HG02763 (cell line): ENCODE measurements around the gene CNOT8.
A peak's percentile ranks its signal among the peaks of the same experiment; 100 is the strongest.
"Not testable (repeated sequence)": the region's sequence is repeated elsewhere in the genome, so short reads cannot be mapped to it uniquely, and the experiment has no call there.

Source experiments
- ATAC-seq: cut with Tn5 transposase; IDR thresholded peaks from one replicate; pipeline ENCODE4 v1.9.1; 2021; ENCODE audit warnings: mild to moderate bottlenecking, moderate library complexity; ENCODE audit not compliant: unreplicated experiment

Gene CNOT8

GRCh38 chr5:154834053-154834452, 24.4 kb upstream of the CNOT8 start:
- ATAC-seq, result no peak

DNA sequence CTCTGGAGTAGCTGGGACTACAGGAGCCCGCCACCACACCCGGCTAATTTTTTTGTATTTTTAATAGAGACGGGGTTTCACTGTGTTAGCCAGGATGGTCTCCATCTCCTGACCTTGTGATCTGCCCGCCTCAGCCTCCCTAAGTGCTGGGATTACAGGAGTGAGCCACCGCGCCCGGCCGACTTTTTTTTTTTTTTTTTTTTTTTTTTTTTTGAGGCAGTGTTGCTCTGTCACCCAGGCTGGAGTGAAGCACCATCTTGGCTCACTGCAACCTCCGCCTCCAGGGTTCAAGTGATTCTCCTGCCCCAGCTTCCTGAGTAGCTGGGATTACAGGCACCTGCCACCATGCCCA, 22.8 kb upstream of the CNOT8 start:
- not testable (repeated sequence) for ATAC-seq

- ATAC-seq, result no peak
Measured at GRCh38 chr5:154836225-154836624, 22.2 kb upstream of the CNOT8 start.

GRCh38 chr5:154837009-154837901, 21.2 kb upstream of the CNOT8 start:
- no peak for ATAC-seq

- ATAC-seq, result no peak
Measured at GRCh38 chr5:154840435-154841272, 17.8 kb upstream of the CNOT8 start.

GRCh38 chr5:154841273-154841661, 17.2 kb upstream of the CNOT8 start:
- no peak for ATAC-seq

GRCh38 chr5:154842689-154843530, 15.5 kb upstream of the CNOT8 start:
- ATAC-seq, result no peak

DNA sequence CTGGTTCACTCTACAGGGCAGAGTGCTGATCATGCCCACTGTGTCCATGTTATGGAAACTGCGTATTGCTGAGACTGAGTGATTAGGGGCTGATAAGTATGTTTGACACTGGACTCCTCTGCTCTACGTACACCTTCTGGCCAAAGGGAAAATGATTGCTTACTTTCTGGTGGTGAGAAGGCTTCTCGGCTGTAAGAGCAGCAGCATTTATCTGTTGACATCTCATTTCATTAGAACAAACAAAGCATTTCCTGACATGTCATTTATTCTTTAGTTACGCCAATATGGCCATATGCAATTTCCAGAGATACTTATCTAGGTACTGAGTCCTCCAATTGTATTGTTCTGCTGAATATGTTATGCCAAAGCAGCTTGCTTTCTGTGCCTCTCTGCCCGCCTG, 13.6 kb upstream of the CNOT8 start:
- no peak for ATAC-seq

DNA sequence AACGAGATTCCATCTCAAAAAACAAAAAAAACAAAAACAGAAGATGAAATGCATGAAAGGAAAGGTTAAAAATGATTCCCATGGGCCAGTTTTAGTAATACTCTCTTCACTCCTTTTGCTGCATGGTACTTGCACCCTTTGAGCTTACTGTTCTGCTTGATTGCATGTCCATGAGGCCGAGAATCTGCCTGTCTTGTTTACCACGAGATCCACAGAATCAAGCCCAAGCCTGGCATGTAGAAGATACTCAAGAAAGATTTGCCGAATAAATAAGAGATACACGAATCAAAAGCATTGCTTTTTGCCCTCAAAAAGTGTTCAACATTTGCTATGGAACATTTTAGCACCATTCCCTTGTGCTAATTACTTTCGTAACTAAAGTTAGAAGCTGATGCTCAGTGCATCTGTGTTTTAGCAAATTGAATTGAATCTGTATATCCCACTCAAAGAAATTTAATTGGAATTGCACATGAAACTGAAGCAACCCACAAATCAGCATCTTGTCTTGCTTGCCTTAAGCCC, 9.1 kb upstream of the CNOT8 start:
- ATAC-seq, result no peak

- ATAC-seq, result no peak
Measured at GRCh38 chr5:154849791-154850201, 8.6 kb upstream of the CNOT8 start.

DNA sequence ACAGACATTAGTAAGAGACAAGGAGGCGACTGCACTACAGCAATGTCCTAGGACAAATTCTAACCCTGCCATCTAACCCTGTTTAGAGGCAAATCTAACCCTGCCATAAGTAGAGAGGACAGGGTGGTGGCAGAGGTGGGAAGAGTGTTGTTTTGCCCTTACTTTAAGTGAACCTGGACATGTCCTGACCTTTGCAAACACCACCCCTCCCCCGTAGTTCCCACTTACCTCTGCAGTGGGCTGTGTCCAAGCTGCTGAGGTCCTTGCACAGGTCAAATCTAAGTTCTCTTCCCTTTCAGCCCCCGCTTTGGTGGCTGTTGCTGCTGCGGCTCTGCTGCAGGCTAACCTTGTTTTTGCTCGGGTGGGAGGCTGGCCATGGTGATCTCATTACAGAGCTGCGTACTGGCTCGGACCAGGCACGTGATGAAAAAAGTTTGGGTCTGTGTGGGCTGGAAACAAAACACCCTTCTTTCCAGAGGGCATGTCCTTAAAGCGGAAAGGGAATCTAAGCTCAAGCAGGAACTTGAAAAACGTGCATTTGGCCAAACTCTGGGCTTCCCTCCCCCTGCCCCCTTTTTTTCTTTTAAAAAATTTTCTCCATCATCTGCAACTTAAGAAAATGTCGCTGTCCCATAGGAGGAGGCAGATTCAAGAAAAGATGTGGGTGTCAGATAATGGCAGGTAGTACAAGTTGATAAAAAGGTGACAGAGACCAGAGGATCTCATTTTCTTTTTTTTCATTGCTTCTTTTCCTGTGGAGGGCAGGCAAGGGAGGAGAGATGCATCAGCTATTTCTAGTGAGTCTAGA, 8.0 kb upstream of the CNOT8 start, which contains the start of gene FAXDC2:
TSS of gene FAXDC2 (minus strand) at position 349 of the 808 bp plus-strand sequence. CDS start 12,425 bp downstream, outside the sequence.
- ATAC-seq, result no peak

DNA sequence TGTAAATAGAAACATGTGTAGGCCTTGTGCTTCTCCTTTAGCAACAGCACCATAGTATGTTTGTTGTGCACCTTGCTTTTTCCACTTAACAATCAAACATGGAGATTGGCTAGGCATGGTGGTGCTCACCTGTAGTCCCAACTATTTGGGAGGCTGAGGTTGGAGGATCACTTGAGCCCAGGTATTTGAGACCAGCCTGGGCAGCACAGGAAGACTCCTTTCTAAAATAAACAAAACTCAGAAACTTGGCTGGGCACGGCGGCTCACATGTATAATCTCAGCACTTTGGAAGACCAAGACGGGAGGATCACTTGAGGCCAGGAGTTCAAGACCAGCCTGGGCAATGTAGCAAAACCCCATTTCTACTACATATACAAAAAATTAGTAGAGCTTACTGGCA, 7.1 kb upstream of the CNOT8 start:
- ATAC-seq, result no peak

- ATAC-seq, result peak; percentile 60
Measured at GRCh38 chr5:154857530-154858296, 714 bp upstream of the CNOT8 start.

- no peak for ATAC-seq
Measured at GRCh38 chr5:154858972-154859871, 795 bp downstream of the CNOT8 start.

DNA sequence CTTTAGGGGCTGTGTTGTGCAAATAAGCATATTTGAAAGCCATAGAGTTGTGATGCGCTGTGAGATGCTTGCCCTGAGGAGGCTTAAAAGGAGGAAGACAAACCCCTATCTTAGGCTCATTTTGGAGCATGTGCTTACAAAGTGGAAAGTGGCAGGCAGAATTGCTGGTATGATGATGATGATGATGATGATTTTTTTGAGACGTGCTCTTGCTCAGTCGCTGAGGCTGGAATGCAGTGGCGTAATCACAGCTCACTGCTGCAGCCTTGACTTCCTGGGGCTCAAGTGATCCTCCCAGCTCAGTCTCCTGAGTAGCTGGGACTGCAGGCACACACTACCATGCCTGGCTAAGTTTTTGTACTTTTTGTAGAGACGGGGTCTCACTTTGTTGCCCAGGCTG, 1.7 kb downstream of the CNOT8 start:
- no peak for ATAC-seq

- ATAC-seq, result no peak
Measured at GRCh38 chr5:154860765-154861164, 2.3 kb downstream of the CNOT8 start.

DNA sequence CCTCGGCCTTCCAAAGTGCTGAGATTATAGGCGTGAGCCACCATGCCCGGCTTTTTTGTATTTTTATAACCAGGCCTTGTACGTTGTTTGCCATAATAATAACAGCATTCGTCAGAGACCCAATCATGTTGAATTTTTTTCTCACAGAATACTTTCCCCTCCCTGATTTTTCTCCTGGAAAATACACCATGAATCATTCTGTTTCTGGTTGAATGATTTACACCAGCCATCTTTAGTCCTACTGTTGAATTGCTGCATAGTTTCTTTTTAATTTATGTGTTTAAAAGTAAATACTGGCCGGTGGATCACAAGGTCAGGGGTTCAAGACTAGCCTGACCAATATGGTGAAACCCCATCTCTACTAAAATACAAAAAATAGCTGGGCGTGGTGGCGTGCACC, 3.5 kb downstream of the CNOT8 start:
- ATAC-seq, result no peak

DNA sequence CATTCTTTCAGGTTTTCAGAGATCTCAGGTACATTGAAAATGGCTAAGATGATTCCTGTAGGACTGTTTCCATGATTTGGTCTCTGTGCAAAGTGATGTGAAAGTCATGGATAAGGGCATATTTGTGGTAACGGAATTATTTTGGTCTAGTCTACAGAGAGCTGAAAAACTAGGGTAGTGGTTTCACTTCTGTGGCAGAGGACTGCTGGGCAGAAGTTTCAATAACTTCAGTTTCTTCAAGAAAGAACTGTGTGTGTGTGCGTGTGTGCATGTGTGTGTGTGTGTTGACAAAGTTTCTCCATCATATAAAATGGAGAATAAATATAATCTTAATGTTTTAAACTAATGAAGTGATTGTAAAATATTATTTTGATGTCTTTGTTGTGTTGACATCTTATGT, 4.3 kb downstream of the CNOT8 start:
- no peak for ATAC-seq
